ENCODE measurements around the gene GAPDHS. TPM values are rescaled to one million over a fixed set of nuclear protein-coding genes. Genes with fewer than 3 reads are reported as not detected.

GAPDHS gene
- total RNA-seq = not detected
- total RNA-seq (2013) = not detected

GRCh38 chr19:35533201-35533821, at the start of gene GAPDHS:
Gene GAPDHS, plus strand, starts transcription at chr19:35533456. Its CDS starts 72 bp downstream, at chr19:35533528.
- Histone ChIP-seq H3K27ac (ENCODE audit: low read length) (peak within 1 kb of the TSS; percentile 33), H3K4me3 (ENCODE audit: low read length) (peak within 1 kb of the TSS; percentile 23), H3K27me3 (ENCODE audit: control insufficient read depth, insufficient read depth, low read length) (no peaks in the 10 kb centered on the region), H3K4me1 (ENCODE audit: control insufficient read depth, insufficient read depth, low read length) (peaks cover 35% of the 10 kb centered on the region), H3K36me3 (ENCODE audit: control insufficient read depth, insufficient read depth, low read length) (no peaks in the 10 kb centered on the region), H3K9me3 (ENCODE audit: control insufficient read depth, insufficient read depth, low read length) (no peaks in the 10 kb centered on the region)
- DNase-seq = no peak
- 65% methylated on average over 39 of the region's 39 CpGs for WGBS (ENCODE audit: insufficient coverage)
- ATAC-seq = peak in 1 of 3 donors; percentile 2
- no peaks in the 10 kb centered on the region for H3K9me3 Mint-ChIP-seq
- peak within 1 kb of the TSS; percentile 71 for H3K4me3 Mint-ChIP-seq
- H3K36me3 Mint-ChIP-seq = no peaks in the 10 kb centered on the region
- intact Hi-C loops (cut with micrococcal nuclease) = no loop called here
- TF ChIP-seq, protein P1, sequence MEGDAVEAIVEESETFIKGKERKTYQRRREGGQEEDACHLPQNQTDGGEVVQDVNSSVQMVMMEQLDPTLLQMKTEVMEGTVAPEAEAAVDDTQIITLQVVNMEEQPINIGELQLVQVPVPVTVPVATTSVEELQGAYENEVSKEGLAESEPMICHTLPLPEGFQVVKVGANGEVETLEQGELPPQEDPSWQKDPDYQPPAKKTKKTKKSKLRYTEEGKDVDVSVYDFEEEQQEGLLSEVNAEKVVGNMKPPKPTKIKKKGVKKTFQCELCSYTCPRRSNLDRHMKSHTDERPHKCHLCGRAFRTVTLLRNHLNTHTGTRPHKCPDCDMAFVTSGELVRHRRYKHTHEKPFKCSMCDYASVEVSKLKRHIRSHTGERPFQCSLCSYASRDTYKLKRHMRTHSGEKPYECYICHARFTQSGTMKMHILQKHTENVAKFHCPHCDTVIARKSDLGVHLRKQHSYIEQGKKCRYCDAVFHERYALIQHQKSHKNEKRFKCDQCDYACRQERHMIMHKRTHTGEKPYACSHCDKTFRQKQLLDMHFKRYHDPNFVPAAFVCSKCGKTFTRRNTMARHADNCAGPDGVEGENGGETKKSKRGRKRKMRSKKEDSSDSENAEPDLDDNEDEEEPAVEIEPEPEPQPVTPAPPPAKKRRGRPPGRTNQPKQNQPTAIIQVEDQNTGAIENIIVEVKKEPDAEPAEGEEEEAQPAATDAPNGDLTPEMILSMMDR (IDR thresholded peaks at IDR 0.05) = no peak
- H3K27ac Mint-ChIP-seq = peak within 1 kb of the TSS in 1 of 2 donors; percentile 87
- H3K4me1 Mint-ChIP-seq = peaks cover 13 to 32% of the 10 kb centered on the region in 2 donors
- peaks cover 16 to 32% of the 10 kb centered on the region in 2 donors for H3K27me3 Mint-ChIP-seq (ENCODE audit: low read depth in 2 of 2)

DNA sequence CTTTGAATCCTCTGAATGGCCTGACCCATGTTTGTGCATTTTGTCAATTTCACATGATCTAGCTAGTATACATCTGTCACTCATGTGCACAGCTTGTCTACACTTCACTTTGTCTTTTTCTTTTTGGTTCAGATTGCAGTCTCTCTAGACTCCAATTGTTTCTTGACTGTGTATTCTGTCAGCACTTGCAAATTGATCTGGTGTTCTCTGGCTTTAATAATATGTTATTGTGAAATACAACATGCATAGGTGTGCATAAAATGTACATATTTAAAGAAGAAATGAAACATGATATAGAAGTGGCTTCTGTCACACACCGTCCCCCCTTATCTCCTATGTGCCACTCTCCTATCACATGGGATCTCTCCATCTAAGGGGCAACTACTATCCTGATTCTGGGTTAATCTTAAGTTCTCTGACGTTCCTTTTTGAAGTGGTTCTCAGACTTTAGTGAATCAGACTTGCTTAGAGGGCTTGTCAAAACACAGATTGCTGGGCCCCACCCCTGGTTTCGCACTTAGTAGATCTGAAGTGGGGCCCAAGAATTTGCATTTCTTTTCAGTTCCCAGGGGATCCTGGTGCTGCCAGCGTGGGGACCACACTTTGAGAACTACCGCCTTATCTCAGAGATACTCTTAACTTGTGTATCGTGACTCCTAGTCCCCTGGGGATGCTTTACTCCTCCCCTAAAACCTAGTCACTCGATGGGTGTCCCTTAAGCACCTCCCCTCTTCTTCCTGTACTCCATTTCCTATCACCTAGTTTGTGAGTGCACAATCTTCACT, 48.8 kb upstream of the GAPDHS start:
- no peaks in the 10 kb centered on the region for H3K36me3 Mint-ChIP-seq
- intact Hi-C loops (cut with micrococcal nuclease) = no loop called here
- 60% methylated on average over 7 of the region's 7 CpGs for WGBS (ENCODE audit: insufficient coverage)
- DNase-seq = no peak
- no peak overlapping the region for H3K27ac Mint-ChIP-seq
- H3K4me1 Mint-ChIP-seq = no peaks in the 10 kb centered on the region
- H3K9me3 Mint-ChIP-seq = no peaks in the 10 kb centered on the region
- no peak overlapping the region for H3K4me3 Mint-ChIP-seq
- no peak overlapping the region for H3K4me3 ChIP-seq (ENCODE audit: low read length)
- no peaks in the 10 kb centered on the region for H3K4me1 ChIP-seq (ENCODE audit: control insufficient read depth, insufficient read depth, low read length)
- no peaks in the 10 kb centered on the region for H3K36me3 ChIP-seq (ENCODE audit: control insufficient read depth, insufficient read depth, low read length)
- no peak overlapping the region for H3K27ac ChIP-seq (ENCODE audit: low read length)
- TF ChIP-seq, protein P1 (IDR thresholded peaks at IDR 0.05) = no peak
- ATAC-seq = no peak
- H3K9me3 ChIP-seq (ENCODE audit: control insufficient read depth, insufficient read depth, low read length) = no peaks in the 10 kb centered on the region
- H3K27me3 Mint-ChIP-seq (ENCODE audit: low read depth in 2 of 2) = peaks cover 6 to 15% of the 10 kb centered on the region in 2 donors
- H3K27me3 ChIP-seq (ENCODE audit: control insufficient read depth, insufficient read depth, low read length) = no peaks in the 10 kb centered on the region

GRCh38 chr19:35486268-35486708, 47.0 kb upstream of the GAPDHS start:
- ATAC-seq (no peak), DNase-seq (no peak)
- H3K9me3 ChIP-seq (ENCODE audit: control insufficient read depth, insufficient read depth, low read length) = no peaks in the 10 kb centered on the region
- Mint-ChIP-seq H3K36me3 (no peaks in the 10 kb centered on the region), H3K27me3 (ENCODE audit: low read depth in 2 of 2) (peaks cover 14 to 15% of the 10 kb centered on the region in 2 donors), H3K27ac (no peak overlapping the region), H3K4me1 (no peaks in the 10 kb centered on the region), H3K9me3 (no peaks in the 10 kb centered on the region), H3K4me3 (no peak overlapping the region)
- intact Hi-C loops (cut with micrococcal nuclease) = no loop called here
- no peaks in the 10 kb centered on the region for H3K36me3 ChIP-seq (ENCODE audit: control insufficient read depth, insufficient read depth, low read length)
- TF ChIP-seq, protein P1 (IDR thresholded peaks at IDR 0.05) = no peak
- no peak overlapping the region for H3K4me3 ChIP-seq (ENCODE audit: low read length)
- 98% methylated on average over 3 of the region's 3 CpGs for WGBS (ENCODE audit: insufficient coverage)
- H3K27me3 ChIP-seq (ENCODE audit: control insufficient read depth, insufficient read depth, low read length) = no peaks in the 10 kb centered on the region
- H3K4me1 ChIP-seq (ENCODE audit: control insufficient read depth, insufficient read depth, low read length) = no peaks in the 10 kb centered on the region
- no peak overlapping the region for H3K27ac ChIP-seq (ENCODE audit: low read length)
